Panc1 (cell line): Measurements from ENCODE around the gene CDK4. TPM values are rescaled to one million over a fixed set of nuclear protein-coding genes. Genes with fewer than 3 reads are reported as not detected.

Source experiments
- ATAC-seq: fragments of 200-7000 bp; cut with Tn5 transposase; 2 replicates; pipeline ENCODE4 v1.9.1; 2020; ENCODE audit warnings: mild to moderate bottlenecking, moderate library complexity
- BruUV-seq: library from RNA; stranded (reverse); fragments of 400-500 nt; replicated peaks from 2 replicates; lab custom pipeline; 2021; lab: Mats Ljungman, UMichigan
- CTCF ChIA-PET: fragments of 300-600 bp; sonication (Branson Sonifier 250); formaldehyde crosslinking; loops from one replicate; lab custom pipeline; 2022; ENCODE audit warnings: antibody characterized with exemption; lab: Charles Lee
- POLR2A ChIA-PET: fragments of 300-600 bp; sonication (Branson Sonifier 250); formaldehyde crosslinking; loops from one replicate; lab custom pipeline; 2022; ENCODE audit warnings: antibody characterized with exemption; lab: Charles Lee
- DNase-seq: peaks from one replicate; pipeline ENCODE4 v3.0.0-alpha.2; 2010; ENCODE audit warnings: low read depth, low spot score
- H3K27ac ChIP-seq: 2 replicates; pipeline ENCODE4 v1.5.1; 2011; ENCODE audit warnings: mild to moderate bottlenecking, low read length, inconsistent platforms
- H3K27me3 ChIP-seq: fragments of 200-500 bp; sonication (Bioruptor generic); 2 replicates; pipeline ENCODE4 v1.6.0; 2014; ENCODE audit warnings: low read length, inconsistent platforms; ENCODE audit not compliant: control insufficient read depth, insufficient read depth
- H3K36me3 ChIP-seq: fragments of 200-500 bp; sonication (Bioruptor generic); 2 replicates; pipeline ENCODE4 v1.5.1; 2014; ENCODE audit warnings: inconsistent platforms, mild to moderate bottlenecking, low read length, moderate library complexity; ENCODE audit not compliant: control insufficient read depth, insufficient read depth
- H3K4me1 ChIP-seq: 2 replicates; pipeline ENCODE4 v1.5.1; 2011; ENCODE audit warnings: inconsistent platforms, mild to moderate bottlenecking, low read length, moderate library complexity; ENCODE audit not compliant: control insufficient read depth, insufficient read depth
- H3K4me3 ChIP-seq, 2 experiments: 2 replicates each; pipeline ENCODE4 v1.5.1; 2011 to 2012; ENCODE audit warnings: low read depth in 2 of 2, low read length in 2 of 2, mild to moderate bottlenecking in 2 of 2, inconsistent platforms in 1 of 2, moderate library complexity in 1 of 2
- H3K9me3 ChIP-seq: fragments of 200-500 bp; sonication (Bioruptor generic); 2 replicates; pipeline ENCODE4 v1.5.1; 2014; ENCODE audit warnings: low read depth, mild to moderate bottlenecking, inconsistent platforms, low read length, moderate library complexity; ENCODE audit not compliant: control insufficient read depth, insufficient read depth
- CTCF ChIP-seq: fragments of 450-650 bp; IDR thresholded peaks from 2 replicates; pipeline ENCODE4 v1.5.1; 2017; ENCODE audit warnings: mild to moderate bottlenecking
- POLR2AphosphoS5 ChIP-seq: IDR thresholded peaks from 2 replicates; pipeline ENCODE4 v1.6.1; 2012; ENCODE audit warnings: mild to moderate bottlenecking, low read depth, low read length, moderate library complexity
- REST ChIP-seq, 2 experiments: IDR thresholded peaks; 2 replicates each; pipeline ENCODE4 v1.6.1; 2011 to 2012; ENCODE audit warnings: low read depth in 2 of 2, control low read depth in 1 of 2, low read length in 1 of 2, mild to moderate bottlenecking in 1 of 2, moderate library complexity in 1 of 2; ENCODE audit not compliant: insufficient read depth in 1 of 2
- SIN3A ChIP-seq: IDR thresholded peaks from 2 replicates; pipeline ENCODE4 v1.6.1; 2012; ENCODE audit warnings: low read depth, mild to moderate bottlenecking, low read length, moderate library complexity, borderline replicate concordance; ENCODE audit not compliant: insufficient read depth
- TCF7L2 ChIP-seq: IDR thresholded peaks from 2 replicates; pipeline ENCODE4 v1.6.1; 2011; ENCODE audit warnings: mild to moderate bottlenecking, low read depth, low read length, inconsistent platforms
- in situ Hi-C: cut with HindIII; loops from 2 replicates; pipeline ENCODE4 v1.10.0; 2016; ENCODE audit warnings: low sequenced_read_pairs, low pct_unique_long_range_greater_than_20kb
- intact Hi-C: fragments of 100-400 bp; cut with micrococcal nuclease; formaldehyde crosslinking; loops from one replicate; pipeline ENCODE4 v1.10.0; 2022; ENCODE audit not compliant: unreplicated experiment
- total RNA-seq: library from RNA; stranded (reverse); gene quantifications from one replicate; pipeline ENCODE4 v1.2.1, GENCODE V29; 2021; ENCODE audit not compliant: unreplicated experiment

Gene CDK4
- total RNA-seq, 1 experiment from 2014 or later: 201 TPM

GRCh38 chr12:57707250-57707649 lies 44.9 kb downstream of the CDK4 start:
- in situ Hi-C loops (no loop called here), intact Hi-C loops (no loop called here)
- DNase-seq: no peak
- ChIA-PET CTCF (no interaction called here), POLR2A (no interaction called here)
- Histone ChIP-seq H3K4me1 (no peaks in the 10 kb centered on the region), H3K27me3 (no peaks in the 10 kb centered on the region), H3K36me3 (no peaks in the 10 kb centered on the region), H3K27ac (no peak overlapping the region), H3K4me3 (no peak overlapping the region), H3K9me3 (no peaks in the 10 kb centered on the region)
- ATAC-seq: no peak
- no TSS peak for BruUV-seq
- no peak for TF ChIP-seq SIN3A
- TF ChIP-seq TCF7L2: no peak
- TF ChIP-seq POLR2AphosphoS5: no peak
- TF ChIP-seq REST (IDR thresholded peaks at IDR 0.05; ENCODE audit: insufficient read depth in 1 of 2, low read depth in 2 of 2, low read length in 1 of 2): no peak
- no peak for TF ChIP-seq CTCF

- TF ChIP-seq SIN3A (no peak), TCF7L2 (no peak), CTCF (no peak), REST (IDR thresholded peaks at IDR 0.05; ENCODE audit: insufficient read depth in 1 of 2, low read depth in 2 of 2, low read length in 1 of 2) (no peak), POLR2AphosphoS5 (no peak)
- in situ Hi-C loops: no loop called here
- no TSS peak for BruUV-seq
These were observed 51.8 kb downstream of the CDK4 start for GRCh38 chr12:57700317-57700716.

More at GRCh38 chr12:57700317-57700716, 51.8 kb downstream of the CDK4 start:
- ATAC-seq: no peak
- no peaks in the 10 kb centered on the region for H3K27me3 ChIP-seq
- H3K4me3 ChIP-seq: no peak overlapping the region
- CTCF ChIA-PET: no interaction called here
- no peak for DNase-seq
- H3K4me1 ChIP-seq: no peaks in the 10 kb centered on the region
- intact Hi-C loops: no loop called here
- H3K36me3 ChIP-seq: no peaks in the 10 kb centered on the region
- no peak overlapping the region for H3K27ac ChIP-seq
- POLR2A ChIA-PET: no interaction called here
- H3K9me3 ChIP-seq: no peaks in the 10 kb centered on the region
